NCI-H524 (cell line): ENCODE data around the gene MTMR1.
A peak's percentile ranks its signal among the peaks of the same experiment; 100 is the strongest.

Source experiments
- DNase-seq, 2 experiments: peaks; one replicate each; lab custom pipeline; 2025; lab: John Stamatoyannopoulos, UW

MTMR1 gene

DNA sequence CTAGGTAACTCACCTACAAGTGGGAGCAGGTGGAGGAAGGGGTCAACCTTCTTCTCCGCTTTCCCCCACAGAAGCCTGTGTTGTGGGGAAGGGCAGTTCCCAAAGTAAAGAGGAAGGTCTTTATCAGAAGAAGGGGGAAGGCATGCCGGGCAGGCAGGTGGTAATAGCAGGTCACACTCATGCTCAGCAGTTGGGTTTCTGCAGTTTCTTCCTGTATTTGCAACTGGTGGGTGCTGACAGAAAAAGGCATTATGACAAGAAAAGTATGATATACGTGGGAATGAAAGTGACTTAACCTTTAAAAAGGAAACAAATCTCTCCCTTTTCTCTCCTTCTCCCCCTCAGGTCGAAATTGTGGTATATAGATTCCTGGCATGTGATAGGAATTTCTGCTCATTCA, 3.7 kb downstream of the MTMR1 start:
- no peak for DNase-seq

- no peak for DNase-seq
Observed at GRCh38 chrX:150697641-150698040, 4.4 kb downstream of the MTMR1 start.

DNA sequence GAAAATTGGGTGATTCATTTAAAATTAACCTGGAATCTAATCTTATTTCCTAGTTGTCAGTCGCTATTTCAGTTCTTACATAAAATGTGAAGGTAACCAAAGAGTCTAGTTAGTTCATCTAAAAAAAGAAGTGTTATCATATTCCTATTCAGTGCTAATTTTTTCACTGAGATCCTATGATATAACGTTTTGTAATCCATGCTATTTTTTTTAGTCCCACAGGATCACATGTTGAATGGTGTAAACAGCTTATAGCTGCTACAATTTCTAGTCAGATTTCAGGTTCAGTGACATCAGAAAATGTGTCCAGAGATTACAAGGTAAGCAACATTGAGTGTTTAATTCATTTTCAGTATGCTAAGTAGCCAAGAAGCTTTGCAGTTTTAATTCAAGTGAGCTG, 5.8 kb downstream of the MTMR1 start:
- DNase-seq, result no peak

DNA sequence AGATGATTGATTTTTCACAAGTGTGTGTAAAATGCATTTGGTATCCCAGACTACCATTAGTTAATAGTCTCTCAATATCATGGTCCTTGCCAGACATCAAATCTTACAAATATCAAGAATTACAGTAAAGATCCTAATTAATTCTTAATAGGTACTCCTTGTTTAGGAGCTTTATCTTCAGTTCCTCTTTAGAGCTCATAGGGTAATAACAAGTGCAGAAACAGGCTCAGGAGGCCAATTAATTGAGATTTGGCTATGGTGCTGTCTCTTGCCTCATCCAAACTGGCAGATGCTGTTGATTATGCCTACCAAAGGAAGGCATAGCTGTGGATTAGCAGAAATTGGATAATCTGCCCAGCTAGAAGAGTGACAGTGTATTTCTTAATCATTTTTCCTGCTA, 6.9 kb downstream of the MTMR1 start:
- peak; percentile 77 to 88 for DNase-seq

DNA sequence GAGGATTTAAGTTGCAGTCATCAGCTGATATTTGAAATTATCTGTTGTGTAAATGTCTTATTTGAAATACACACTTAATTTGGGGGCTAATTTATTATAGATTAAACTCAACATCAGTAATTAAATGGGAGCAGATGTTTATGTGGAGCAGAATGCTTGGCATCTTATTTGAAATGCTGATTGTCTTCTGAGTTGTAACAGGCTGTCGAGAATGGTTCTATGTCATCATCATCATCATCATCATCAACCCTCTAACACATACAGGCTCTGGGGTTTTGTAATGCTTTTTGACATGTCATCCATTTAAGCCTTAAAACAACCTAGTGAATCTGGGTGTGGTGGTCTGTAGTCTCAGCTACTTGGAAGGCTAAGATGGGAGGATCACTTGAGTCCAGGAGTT, 8.2 kb downstream of the MTMR1 start:
- no peak for DNase-seq

GRCh38 chrX:150702966-150703694, 9.9 kb downstream of the MTMR1 start:
- DNase-seq, result no peak

DNA sequence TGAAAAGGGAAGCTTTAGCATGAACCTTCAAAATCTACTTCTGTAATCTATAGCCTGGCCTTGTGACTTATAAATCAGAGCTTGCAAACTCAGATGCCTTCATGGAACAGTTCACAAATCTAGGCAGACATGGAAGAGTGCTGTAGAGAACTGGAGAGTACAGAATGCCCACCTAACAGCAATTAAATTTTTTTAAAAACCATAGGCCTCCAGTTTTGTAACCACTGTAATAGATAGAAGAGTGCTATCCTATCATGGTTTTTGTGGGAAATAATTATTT, 10.4 kb downstream of the MTMR1 start:
- DNase-seq, result no peak

- DNase-seq, result no peak
Observed at GRCh38 chrX:150704030-150704613, 10.9 kb downstream of the MTMR1 start.

DNA sequence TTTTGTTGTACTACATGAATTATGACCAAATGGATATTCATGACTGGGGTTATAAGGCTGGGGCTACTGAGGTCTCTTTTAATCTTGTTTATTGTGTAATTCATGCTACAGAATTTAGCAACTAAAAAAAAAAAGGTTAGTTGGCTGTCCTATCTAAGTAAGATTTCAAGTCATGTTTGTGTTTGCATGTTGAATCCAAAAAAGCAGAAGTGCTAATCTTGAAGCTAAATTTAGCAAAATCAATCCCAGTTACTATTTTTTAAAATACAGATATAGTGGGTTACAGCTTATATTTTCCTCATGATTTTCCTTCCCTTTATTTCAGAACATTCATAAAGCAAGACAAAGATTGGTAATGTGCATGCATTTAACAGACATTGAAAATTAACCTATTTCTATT, 19.4 kb downstream of the MTMR1 start:
- no peak for DNase-seq

DNA sequence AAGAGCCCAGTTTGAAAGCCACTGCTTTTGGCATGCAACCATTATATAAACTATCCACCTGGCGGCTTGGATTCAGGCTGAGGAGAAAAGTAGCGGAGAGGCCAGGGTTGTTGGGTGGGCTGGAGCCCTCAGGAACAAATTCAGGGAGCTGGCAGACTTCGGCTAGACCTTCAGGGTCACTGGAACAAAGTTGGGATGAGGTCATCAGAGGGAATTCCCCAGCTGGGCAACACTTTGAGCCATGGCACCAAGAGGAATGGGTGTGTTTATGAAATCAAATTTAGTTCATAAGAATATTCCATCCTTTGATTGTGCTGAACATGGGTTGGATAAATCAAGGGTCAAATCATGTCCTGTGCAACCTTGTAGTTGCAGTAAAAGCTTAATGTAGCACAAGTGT, 22.0 kb downstream of the MTMR1 start:
- DNase-seq, result no peak

DNA sequence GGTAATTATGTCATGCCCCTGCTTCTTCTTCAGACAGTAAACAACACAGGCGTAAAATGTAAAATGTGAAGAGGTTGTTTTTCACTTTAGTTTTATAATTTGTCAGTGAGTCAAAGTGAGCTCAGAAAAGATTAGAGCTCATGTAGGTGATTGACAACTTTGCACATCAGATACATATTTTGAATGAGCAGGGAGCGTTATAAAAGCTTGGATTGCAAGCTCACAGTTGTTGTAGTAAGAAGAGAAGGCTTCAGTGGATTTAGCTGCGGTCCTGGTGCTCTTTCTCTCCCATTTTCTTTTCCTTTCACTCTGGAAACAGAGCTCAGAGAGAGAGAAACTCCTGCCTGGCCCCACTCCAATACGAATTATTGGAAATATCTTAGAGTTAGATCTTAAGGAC, 26.4 kb downstream of the MTMR1 start:
- DNase-seq, result no peak

DNA sequence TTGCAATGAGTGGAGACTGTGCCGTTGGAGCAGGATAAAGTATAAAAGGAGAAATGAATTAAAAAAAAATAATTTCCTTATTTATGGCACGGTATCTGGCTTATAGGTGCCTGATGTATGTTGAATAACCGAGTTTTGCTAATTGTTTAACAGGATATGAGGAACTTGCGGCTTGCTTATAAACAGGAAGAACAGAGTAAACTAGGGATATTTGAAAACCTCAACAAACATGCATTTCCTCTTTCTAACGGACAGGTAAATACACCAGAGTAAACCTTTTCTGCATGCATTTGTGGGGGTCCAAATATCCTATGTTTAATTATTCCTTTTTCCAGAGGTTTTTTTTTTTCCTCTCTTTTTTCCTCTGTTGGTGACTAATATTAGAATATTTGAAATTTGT, 36.8 kb downstream of the MTMR1 start:
- DNase-seq, result no peak

- no peak for DNase-seq
Observed at GRCh38 chrX:150730719-150731118, 37.5 kb downstream of the MTMR1 start.

DNA sequence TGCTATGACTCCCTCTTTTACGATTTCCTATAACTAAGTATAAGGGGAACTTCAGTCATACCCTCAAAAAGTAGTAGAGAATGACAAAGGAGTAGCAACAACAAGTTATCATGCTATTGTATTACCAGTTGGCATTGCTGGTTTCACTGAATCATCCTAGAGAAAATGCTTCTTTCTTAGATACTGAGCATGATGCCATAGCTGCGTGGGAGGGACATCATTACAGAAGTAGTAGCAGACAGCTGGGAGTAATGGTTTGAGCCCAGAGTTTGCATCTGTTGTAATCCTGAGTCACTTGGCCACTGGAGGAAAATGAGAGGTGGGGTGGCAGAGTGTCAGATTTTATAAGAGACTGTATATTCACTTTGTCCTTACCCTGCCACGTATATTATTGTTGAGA, 38.6 kb downstream of the MTMR1 start:
- no peak for DNase-seq

DNA sequence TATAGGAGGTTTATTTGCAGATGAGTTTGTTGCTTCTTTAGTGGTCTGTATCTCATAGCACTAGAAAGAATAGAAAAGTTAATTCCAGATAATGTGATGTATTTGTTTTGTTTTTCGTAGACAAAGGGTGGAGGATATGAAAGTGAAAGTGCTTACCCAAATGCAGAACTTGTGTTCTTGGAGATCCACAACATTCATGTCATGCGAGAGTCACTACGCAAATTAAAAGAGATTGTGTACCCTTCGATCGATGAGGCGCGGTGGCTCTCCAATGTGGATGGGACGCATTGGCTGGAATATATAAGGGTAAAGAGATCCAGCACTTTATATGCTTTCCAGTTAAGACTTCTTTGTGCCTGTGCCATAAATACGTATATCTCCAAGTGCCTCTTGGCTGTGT, 43.3 kb downstream of the MTMR1 start:
- DNase-seq, result no peak

GRCh38 chrX:150752124-150752523, 58.9 kb downstream of the MTMR1 start:
- no peak for DNase-seq

DNA sequence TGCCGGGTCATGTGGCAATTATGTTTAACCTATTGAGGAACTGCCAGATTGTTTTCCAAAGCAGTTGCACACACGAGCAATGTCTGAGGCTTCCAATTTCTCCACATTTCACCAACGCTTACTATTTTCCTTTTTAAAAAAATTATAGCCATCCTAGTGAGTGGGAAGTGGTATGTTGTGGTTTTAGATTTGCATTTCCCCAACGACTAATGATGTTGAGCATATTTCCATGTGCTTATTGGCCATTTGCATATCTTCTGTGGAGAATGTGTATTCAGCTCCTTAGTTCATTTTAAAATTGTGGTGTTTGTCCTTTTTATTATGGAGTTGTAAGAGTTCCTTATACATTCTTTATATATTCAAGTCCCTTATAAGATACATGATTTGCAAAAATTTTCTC, 60.2 kb downstream of the MTMR1 start:
- DNase-seq, result no peak

GRCh38 chrX:150753968-150754367, 60.8 kb downstream of the MTMR1 start:
- no peak for DNase-seq

- DNase-seq, result no peak
Observed at GRCh38 chrX:150757371-150757770, 64.2 kb downstream of the MTMR1 start.

- DNase-seq, result no peak
Observed at GRCh38 chrX:150759568-150760416, 66.6 kb downstream of the MTMR1 start.

DNA sequence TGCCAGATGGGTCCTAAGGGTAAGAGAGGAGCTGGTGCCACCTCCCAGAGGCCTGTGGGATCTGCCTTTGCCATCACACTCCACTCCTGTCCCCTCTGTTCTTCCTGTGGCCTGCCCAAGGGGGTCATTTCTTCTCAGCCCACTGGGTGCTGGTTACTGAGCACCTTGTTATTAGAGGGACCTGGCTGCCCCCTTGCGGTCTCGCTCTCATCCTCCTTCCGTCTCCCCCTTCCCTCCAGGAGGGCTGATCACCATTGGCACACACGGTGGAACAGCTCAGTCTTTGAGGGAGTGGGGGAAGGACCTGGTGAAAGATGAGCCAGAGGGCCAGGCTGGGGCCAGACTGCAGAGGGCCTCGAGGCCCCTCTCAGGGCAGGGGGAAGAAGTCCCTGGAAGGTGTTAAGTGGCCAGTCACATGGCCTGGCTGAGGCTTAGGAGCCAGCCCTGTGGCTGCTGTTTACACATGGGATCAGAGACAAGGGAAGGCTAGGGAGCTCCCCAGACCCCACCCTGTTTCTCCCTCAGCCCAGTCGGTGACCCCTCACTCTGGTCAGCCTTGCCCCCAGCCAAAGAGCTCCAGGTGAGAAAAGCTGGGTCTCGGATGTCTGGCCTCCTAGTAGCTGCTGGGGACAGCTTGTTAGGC, 68.1 kb downstream of the MTMR1 start:
- no peak for DNase-seq

DNA sequence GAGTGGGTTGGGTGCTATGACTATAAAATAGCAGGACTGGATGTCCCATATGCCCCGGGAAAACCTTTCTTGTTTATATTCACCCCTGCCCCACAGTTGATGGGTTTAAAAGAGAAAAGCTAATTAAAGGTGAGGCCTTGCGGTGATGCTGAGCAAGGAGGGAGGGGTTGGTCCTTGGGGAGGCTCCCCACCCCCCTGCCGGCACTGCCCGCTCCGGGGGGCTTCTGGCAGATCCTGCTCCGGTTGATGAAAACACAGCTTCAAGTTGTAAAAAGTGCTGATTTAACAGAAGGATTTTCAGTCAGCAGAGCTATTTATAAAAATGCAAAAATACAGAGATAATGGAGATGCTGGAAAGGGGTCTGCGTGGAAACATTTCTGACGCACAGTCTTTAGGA, 68.6 kb downstream of the MTMR1 start:
- DNase-seq, result no peak
